Activated effector memory CD4-positive, alpha-beta T cell treated with Interleukin-2 at 50 U/mL for 16 hours (primary cell): ENCODE results near the gene ERI2.
A peak's percentile ranks its signal among the peaks of the same experiment; 100 is the strongest.

Experiments used
- DNase-seq: peaks from one replicate; pipeline ENCODE4 v3.0.0-alpha.2; 2020

Gene ERI2

GRCh38 chr16:20806168-20807050 is at the start of gene ERI2, which contains the start of gene REXO5:
TSS of gene ERI2 (minus strand) at chr16:20806472. CDS start at chr16:20806430, 42 bp downstream.
TSS of gene REXO5 (plus strand) at chr16:20806527. CDS start at chr16:20806954, 427 bp downstream.
- peak; percentile 61 for DNase-seq

GRCh38 chr16:20854963-20855362 is 48.7 kb upstream of the ERI2 start:
- DNase-seq, result no peak

- no peak for DNase-seq
These were observed 47.8 kb upstream of the ERI2 start for GRCh38 chr16:20853981-20854620.

- no peak for DNase-seq
These were observed 46.9 kb upstream of the ERI2 start for GRCh38 chr16:20853143-20853542.

- no peak for DNase-seq
These were observed 45.3 kb upstream of the ERI2 start for GRCh38 chr16:20851601-20852000.

GRCh38 chr16:20850981-20851380 is 44.7 kb upstream of the ERI2 start:
- no peak for DNase-seq

GRCh38 chr16:20849589-20850390 is 43.5 kb upstream of the ERI2 start:
- peak; percentile 33 for DNase-seq

GRCh38 chr16:20847550-20847949 is 41.3 kb upstream of the ERI2 start:
- no peak for DNase-seq

GRCh38 chr16:20846551-20846950 is 40.3 kb upstream of the ERI2 start:
- no peak for DNase-seq

GRCh38 chr16:20846030-20846429 is 39.8 kb upstream of the ERI2 start:
- no peak for DNase-seq

- no peak for DNase-seq
These were observed 38.3 kb upstream of the ERI2 start for GRCh38 chr16:20844588-20844987.

- no peak for DNase-seq
These were observed 37.8 kb upstream of the ERI2 start for GRCh38 chr16:20844054-20844453.

GRCh38 chr16:20839504-20839903 is 33.2 kb upstream of the ERI2 start:
- no peak for DNase-seq

- no peak for DNase-seq
These were observed 32.0 kb upstream of the ERI2 start for GRCh38 chr16:20838240-20838639.

GRCh38 chr16:20833086-20833485 is 26.8 kb upstream of the ERI2 start:
- no peak for DNase-seq

- DNase-seq, result no peak
These were observed 24.1 kb upstream of the ERI2 start for GRCh38 chr16:20830372-20830771.

- no peak for DNase-seq
These were observed 23.3 kb upstream of the ERI2 start for GRCh38 chr16:20829536-20829935.

- no peak for DNase-seq
These were observed 19.8 kb upstream of the ERI2 start for GRCh38 chr16:20826039-20826566.

GRCh38 chr16:20822521-20823325 is 16.5 kb upstream of the ERI2 start:
- no peak for DNase-seq

GRCh38 chr16:20821682-20822081 is 15.4 kb upstream of the ERI2 start:
- no peak for DNase-seq

- DNase-seq, result no peak
These were observed 12.8 kb upstream of the ERI2 start for GRCh38 chr16:20818929-20819585.

- DNase-seq, result no peak
These were observed 8.5 kb upstream of the ERI2 start for GRCh38 chr16:20814784-20815183.
